ENCODE results near the gene ATP2A1.

DNA sequence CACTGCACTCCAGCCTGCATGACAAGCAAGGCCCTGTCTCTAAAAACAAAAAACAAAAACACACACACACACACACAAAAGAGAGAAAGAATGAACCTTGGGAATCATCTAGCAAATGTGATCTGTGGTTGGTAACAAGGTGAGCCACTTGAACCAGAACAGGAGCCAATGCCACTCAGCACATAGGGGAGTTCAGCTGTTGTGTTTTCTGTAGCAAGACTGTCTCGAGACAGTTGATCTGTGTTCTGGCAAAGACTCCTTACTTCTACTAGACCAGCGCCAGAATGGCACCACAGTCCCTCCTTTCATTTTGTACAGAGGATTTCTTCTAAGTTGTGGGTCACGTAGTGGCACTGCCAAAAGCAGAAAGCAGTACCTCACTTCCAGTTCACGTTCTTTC is 20.7 kb downstream of the ATP2A1 start:
- TF ChIP-seq, protein P1, sequence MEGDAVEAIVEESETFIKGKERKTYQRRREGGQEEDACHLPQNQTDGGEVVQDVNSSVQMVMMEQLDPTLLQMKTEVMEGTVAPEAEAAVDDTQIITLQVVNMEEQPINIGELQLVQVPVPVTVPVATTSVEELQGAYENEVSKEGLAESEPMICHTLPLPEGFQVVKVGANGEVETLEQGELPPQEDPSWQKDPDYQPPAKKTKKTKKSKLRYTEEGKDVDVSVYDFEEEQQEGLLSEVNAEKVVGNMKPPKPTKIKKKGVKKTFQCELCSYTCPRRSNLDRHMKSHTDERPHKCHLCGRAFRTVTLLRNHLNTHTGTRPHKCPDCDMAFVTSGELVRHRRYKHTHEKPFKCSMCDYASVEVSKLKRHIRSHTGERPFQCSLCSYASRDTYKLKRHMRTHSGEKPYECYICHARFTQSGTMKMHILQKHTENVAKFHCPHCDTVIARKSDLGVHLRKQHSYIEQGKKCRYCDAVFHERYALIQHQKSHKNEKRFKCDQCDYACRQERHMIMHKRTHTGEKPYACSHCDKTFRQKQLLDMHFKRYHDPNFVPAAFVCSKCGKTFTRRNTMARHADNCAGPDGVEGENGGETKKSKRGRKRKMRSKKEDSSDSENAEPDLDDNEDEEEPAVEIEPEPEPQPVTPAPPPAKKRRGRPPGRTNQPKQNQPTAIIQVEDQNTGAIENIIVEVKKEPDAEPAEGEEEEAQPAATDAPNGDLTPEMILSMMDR (IDR thresholded peaks at IDR 0.05): no peak
- no peak for TF ChIP-seq POLR2A (IDR thresholded peaks at IDR 0.05)

All from vagina (tissue), 2 donors.